NT2/D1 (cell line): ENCODE results near the gene UGT2A2.

Experiments used
- YY1 ChIP-seq: IDR thresholded peaks from 2 replicates; pipeline ENCODE4 v1.6.1; 2011; ENCODE audit not compliant: insufficient read length, insufficient read depth
- ZNF274 ChIP-seq: IDR thresholded peaks from 2 replicates; pipeline ENCODE4 v1.6.1; 2011; ENCODE audit warnings: mild to moderate bottlenecking, low read depth, low read length

GRCh38 chr4:69642961-69643360 lies 3.5 kb upstream of the UGT2A2 start:
- no peak for TF ChIP-seq ZNF274
- TF ChIP-seq YY1, result no peak
